Mononuclear cell (primary cell): ENCODE data around the gene PDCD1LG2. TPM values are rescaled to one million over a fixed set of nuclear protein-coding genes. Genes with fewer than 3 reads are reported as not detected.

Experiments
- H3K27me3 ChIP-seq: 2 replicates; pipeline ENCODE4 v1.6.0; 2011; ENCODE audit warnings: low read length, control low read depth; ENCODE audit not compliant: insufficient read depth
- H3K4me1 ChIP-seq: 2 replicates; pipeline ENCODE4 v1.5.1; 2011; ENCODE audit warnings: mild to moderate bottlenecking, low read length, control low read depth; ENCODE audit not compliant: insufficient read depth
- H3K4me3 ChIP-seq: 2 replicates; pipeline ENCODE4 v1.5.1; 2011; ENCODE audit warnings: mild to moderate bottlenecking, low read length, moderate library complexity
- H3K9me3 ChIP-seq: 2 replicates; pipeline ENCODE4 v1.5.1; 2011; ENCODE audit warnings: low read depth, mild to moderate bottlenecking, control low read depth, low read length
- total RNA-seq: library from RNA; depleted of rRNA; stranded (reverse); fragments of >200 nt; gene quantifications from one replicate; pipeline ENCODE4 v1.2.3, GENCODE V29; 2012

Gene PDCD1LG2
- total RNA-seq, 1 donor, result not detected

DNA sequence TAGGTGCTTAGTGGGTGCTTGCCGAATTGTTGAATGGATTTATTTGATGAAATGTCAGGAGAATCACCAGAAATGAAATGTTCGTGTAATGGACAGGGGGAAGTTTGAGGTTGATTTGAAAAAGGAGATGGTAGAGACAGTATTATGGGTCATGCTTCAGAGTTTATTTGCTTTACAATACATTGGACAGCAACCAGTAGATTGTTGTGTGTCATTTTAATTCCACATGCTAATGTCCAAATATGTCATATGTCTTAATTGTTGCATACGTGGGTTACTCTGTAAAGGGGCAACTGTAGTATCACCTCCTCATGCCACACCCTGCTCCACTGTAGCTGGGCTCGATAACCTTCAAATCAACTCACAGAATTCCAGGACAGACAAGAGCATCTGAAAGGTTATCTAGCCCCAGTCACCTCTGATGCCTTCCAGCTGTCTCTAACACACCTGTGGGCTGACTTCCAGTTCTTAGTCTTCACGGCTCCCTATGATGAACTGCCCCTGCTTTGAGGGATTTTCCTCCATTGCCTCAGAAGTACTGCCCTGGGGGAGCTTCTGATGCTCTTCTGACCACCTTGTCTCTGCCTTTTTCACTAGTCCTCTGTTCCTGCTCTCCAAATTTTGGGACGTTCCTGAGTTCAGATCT, 1.7 kb downstream of the PDCD1LG2 start:
- Histone ChIP-seq H3K27me3 (no peaks in the 10 kb centered on the region), H3K4me3 (no peak overlapping the region), H3K4me1 (peaks cover 40% of the 10 kb centered on the region), H3K9me3 (no peaks in the 10 kb centered on the region)

GRCh38 chr9:5512658-5513452, 2.5 kb downstream of the PDCD1LG2 start:
- Histone ChIP-seq H3K27me3 (no peaks in the 10 kb centered on the region), H3K4me1 (peaks cover 45% of the 10 kb centered on the region), H3K4me3 (no peak overlapping the region), H3K9me3 (no peaks in the 10 kb centered on the region)

- H3K9me3 ChIP-seq, result no peaks in the 10 kb centered on the region
- H3K4me1 ChIP-seq, result peaks cover 53% of the 10 kb centered on the region
- no peaks in the 10 kb centered on the region for H3K27me3 ChIP-seq
- no peak overlapping the region for H3K4me3 ChIP-seq
These were observed 3.8 kb downstream of the PDCD1LG2 start for GRCh38 chr9:5513966-5514616.

DNA sequence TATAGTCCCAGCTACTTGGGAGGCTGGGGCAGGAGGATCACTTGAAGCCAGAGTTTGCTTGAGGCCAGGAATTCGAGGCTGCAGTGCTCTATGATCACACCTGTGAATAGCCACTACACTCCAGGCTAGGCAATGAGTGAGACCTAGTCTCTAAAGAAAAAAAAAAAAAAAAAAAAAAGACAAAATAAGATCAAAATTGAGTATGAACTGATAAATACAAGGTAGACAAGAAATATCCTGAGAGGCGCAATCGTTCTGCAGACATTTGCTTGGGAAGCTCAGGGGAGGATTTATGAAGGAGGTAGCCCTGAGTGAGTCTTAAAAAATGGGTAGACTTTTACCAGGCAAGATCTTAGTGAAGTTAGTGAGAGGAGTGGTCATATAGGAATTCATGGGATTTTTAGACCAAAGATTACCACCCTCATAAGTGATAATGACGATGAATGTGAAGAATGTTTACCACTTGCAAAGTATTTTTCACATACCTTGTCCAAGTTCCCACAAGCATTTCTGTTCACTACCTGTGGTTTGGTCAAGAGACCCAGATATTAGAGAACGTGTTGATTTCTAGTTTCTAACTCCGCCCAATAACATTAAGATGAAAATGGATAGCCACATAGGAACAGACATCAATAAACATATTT, 4.4 kb downstream of the PDCD1LG2 start:
- Histone ChIP-seq H3K9me3 (no peaks in the 10 kb centered on the region), H3K4me3 (no peak overlapping the region), H3K27me3 (no peaks in the 10 kb centered on the region), H3K4me1 (peaks cover 49% of the 10 kb centered on the region)

DNA sequence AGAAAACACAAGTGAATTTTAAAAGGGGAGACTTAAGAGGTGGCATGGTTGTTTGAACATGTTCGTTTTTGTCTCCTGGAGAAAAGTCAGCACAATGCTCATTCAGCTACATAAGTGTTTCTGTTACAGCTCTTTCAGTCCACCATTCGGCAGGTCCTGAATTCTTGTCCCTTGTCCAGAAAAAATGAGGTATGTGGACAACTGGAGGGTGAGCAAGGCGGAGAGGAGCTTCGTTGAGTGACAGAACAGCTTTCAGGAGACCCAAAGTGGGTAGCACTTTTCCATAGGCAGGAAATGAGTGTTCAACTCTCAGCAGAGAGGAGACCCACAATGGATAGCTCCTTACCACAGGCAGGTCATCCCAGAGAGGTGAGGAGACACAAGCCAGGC, 4.9 kb downstream of the PDCD1LG2 start:
- H3K27me3 ChIP-seq, result no peaks in the 10 kb centered on the region
- peaks cover 44% of the 10 kb centered on the region for H3K4me1 ChIP-seq
- no peak overlapping the region for H3K4me3 ChIP-seq
- H3K9me3 ChIP-seq, result no peaks in the 10 kb centered on the region

DNA sequence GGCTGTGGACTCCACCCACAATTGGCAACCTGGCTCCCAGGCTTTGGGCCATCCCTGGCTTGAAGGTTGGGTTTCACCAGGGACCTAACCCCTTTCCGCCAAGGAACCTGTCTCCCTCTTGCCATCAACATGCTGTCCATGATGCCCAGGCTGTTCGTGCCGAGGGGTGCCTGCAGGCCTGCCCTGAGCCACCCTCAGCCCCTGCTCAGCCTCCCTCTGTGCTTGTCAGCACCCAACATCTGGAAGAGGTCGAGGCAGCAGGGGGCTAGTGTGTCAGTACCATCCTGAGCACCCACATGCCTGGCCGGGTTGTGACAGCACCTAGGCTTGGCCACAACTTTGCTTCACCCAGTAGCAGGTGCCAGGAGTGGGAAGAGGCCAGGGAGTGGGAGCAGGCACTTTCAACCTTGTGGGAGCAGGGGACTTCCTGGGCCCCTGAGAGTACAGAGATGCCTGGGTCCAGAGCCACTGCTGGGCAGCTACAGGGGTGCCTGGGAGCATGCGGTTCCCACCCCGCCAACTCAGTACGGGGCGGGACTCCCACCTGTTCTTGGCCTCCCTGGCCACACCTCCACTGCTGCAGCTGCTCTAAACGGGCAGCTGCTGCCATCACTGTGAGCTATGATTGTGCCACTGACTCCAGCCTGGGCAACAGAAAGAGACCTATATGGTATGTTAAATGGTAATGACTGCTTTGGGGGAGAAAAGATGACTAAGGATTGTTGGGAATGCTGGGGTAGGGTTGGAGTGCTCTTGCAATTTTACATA, 6.3 kb downstream of the PDCD1LG2 start:
- H3K27me3 ChIP-seq, result no peaks in the 10 kb centered on the region
- H3K4me3 ChIP-seq, result no peak overlapping the region
- H3K9me3 ChIP-seq, result no peaks in the 10 kb centered on the region
- H3K4me1 ChIP-seq, result peaks cover 40% of the 10 kb centered on the region

DNA sequence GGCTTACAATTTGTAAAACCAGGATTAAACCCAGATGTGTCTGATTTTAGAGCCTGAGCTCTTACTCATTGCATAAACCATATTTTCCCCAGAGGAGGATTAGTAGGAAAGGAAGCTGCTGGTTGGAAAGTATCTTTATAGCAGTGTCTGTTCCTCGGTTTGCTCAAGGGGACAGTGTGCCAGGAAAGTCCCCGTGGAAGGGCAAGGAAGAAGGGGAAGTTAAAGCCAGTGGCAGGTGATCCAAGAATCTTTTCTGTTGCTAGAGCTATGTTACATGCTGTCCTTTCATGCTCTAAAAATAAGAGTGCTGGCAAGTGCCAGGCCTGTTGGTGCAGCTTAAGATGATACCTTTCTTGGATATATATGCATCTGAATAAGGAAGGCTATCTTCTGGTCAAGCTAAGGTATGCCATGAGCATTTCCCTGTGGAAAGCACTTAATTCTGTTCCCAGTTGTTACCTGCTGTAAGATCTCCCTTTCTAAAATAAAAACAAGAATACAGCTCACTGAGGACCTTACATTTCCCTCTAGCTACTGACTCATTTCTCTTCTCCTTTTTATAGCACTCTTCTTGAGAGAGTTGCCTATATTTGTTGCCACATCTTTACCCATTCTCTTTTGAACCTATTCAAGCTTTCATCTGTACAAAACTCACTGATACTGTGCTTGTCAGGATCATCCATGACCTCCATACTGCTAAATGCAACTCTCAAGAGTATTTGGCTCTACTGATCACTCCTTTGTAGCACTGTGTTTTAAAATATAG, 8.0 kb downstream of the PDCD1LG2 start:
- Histone ChIP-seq H3K4me1 (peaks cover 32% of the 10 kb centered on the region), H3K9me3 (no peaks in the 10 kb centered on the region), H3K4me3 (no peak overlapping the region), H3K27me3 (no peaks in the 10 kb centered on the region)

GRCh38 chr9:5518937-5519319, 8.6 kb downstream of the PDCD1LG2 start:
- Histone ChIP-seq H3K4me1 (peaks cover 32% of the 10 kb centered on the region), H3K4me3 (no peak overlapping the region), H3K27me3 (no peaks in the 10 kb centered on the region), H3K9me3 (no peaks in the 10 kb centered on the region)

GRCh38 chr9:5524090-5524489, 13.8 kb downstream of the PDCD1LG2 start:
- no peaks in the 10 kb centered on the region for H3K27me3 ChIP-seq
- H3K9me3 ChIP-seq, result no peaks in the 10 kb centered on the region
- H3K4me3 ChIP-seq, result no peak overlapping the region
- H3K4me1 ChIP-seq, result peaks cover 10% of the 10 kb centered on the region

DNA sequence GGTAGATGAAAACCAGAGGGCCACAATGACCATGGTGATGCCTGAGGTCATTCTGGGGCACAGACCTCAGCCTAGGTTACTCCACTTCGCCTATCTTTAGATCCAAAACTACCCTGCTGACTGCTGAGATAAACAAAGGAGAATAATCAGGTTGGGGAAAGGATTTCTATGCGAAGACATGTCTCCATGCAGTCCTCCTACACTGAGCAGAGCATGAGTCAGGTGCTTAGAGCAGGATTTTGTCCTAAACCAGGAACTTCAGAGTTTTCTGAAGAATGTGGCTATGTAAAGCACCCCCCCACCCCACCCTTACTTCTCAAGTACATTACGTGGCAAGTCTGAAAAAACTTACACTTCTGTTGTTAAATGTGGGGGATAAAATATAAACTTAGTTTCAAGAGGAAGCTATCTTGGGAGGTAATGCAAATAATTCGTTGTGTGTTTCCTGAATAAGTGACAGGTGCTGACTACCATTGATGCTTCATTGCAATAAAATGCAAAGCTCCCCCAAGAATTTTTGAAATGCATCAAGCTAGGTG, 19.4 kb downstream of the PDCD1LG2 start:
- Histone ChIP-seq H3K4me3 (no peak overlapping the region), H3K9me3 (no peaks in the 10 kb centered on the region), H3K4me1 (peaks cover 25% of the 10 kb centered on the region), H3K27me3 (no peaks in the 10 kb centered on the region)

DNA sequence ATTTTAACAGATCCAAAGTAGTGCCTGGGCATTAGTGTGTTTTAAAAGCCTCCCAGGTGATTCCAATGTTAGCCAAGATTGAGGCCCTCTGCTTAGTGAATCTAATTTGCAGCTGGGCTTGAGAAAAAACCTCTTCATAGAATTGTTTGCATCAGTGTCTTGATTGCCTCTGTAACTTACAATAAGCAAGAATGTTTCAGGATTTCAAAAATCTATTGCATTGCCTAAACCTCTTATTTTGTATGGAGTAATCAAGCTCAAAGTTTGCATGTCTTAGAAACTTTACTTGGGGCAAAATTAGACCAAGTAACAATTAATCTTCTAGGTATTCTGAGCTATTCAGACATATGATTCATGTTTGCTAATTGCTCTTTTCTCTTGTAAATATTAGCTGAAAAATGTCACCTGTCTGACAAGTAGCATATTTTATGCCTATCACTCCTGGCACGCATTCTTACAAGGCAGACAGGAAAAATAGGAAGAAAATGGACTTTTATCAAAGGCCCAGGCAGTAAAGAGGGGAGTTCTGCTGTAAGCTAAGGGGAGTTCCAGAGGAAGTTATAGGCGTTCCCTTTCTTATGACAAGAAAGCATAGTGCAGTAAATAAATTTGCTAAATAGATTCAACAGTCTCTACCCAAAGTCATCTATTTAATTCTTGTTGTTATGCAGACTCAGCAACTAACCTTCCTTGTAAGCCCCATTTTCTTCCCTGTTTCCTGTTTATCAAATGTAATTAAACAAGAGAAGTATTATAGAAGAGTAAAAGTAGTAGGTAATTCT, 21.0 kb downstream of the PDCD1LG2 start:
- H3K4me3 ChIP-seq, result no peak overlapping the region
- H3K4me1 ChIP-seq, result peaks cover 27% of the 10 kb centered on the region
- no peaks in the 10 kb centered on the region for H3K9me3 ChIP-seq
- H3K27me3 ChIP-seq, result no peaks in the 10 kb centered on the region

DNA sequence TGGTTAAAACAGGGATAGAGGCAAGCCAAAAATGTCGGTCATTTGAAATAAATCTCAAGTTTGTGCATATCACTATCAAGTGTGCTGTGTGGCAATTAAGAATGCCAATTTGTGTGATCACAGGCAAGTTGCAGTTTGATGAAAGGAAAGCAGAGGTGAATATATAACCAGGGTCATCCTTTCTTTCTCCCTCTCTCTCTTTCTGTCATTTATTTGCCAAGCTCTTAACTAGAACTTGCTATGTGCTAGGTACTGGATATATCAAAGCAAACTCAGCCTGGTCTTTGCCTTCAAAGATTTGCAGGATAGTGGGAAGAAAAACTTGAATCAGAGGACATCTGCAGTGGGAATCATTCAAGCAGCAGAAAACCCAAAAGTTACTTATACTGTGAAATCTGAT, 22.0 kb downstream of the PDCD1LG2 start:
- H3K9me3 ChIP-seq, result no peaks in the 10 kb centered on the region
- H3K27me3 ChIP-seq, result no peaks in the 10 kb centered on the region
- H3K4me1 ChIP-seq, result peaks cover 32% of the 10 kb centered on the region
- no peak overlapping the region for H3K4me3 ChIP-seq

- Histone ChIP-seq H3K27me3 (no peaks in the 10 kb centered on the region), H3K9me3 (no peaks in the 10 kb centered on the region), H3K4me1 (peaks cover 32% of the 10 kb centered on the region), H3K4me3 (no peak overlapping the region)
These were observed 22.5 kb downstream of the PDCD1LG2 start for GRCh38 chr9:5532790-5533189.
